ENCODE measurements around the gene COL5A2.

COL5A2 gene

DNA sequence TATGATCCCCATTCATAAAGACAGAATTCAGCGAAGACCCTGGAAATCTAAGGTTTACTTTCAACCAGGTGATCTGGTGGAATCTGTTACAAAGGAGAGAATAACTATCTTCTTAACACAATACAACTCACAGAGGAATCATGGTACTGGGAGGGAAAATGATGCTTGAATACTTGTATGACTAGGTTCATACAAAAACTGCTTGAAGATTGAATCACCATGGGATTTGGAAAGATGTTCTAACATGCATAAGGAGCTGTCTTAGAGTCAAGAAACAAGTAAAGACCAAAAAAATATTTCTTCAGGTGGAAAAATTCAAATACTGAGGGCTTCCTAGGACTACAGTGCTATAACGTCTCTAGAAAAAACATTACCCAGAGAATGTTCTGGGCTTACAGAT lies 32.2 kb downstream of the COL5A2 start:
- Histone ChIP-seq H3K9ac (ENCODE audit: low read depth, low read length, poor library complexity, severe bottlenecking) (no peak overlapping the region), H3K9me3 (ENCODE audit: insufficient read depth, low read depth, low read length) (no peaks in the 10 kb centered on the region), H3K27me3 (ENCODE audit: insufficient read depth, low read length, poor library complexity, severe bottlenecking) (no peaks in the 10 kb centered on the region), H3K4me2 (ENCODE audit: low read depth, low read length, poor library complexity, severe bottlenecking) (no peak overlapping the region), H3K36me3 (ENCODE audit: insufficient read depth, low read length) (no peaks in the 10 kb centered on the region), H3K79me2 (ENCODE audit: insufficient read depth, low read length) (no peaks in the 10 kb centered on the region), H3K4me1 (ENCODE audit: insufficient read depth, low read length, poor library complexity, severe bottlenecking) (no peaks in the 10 kb centered on the region), H2AFZ (ENCODE audit: low read length) (no peak overlapping the region), H3K9me2 (replicated peaks; ENCODE audit: low read depth, low read length) (no peaks in the 10 kb centered on the region), H3F3A (ENCODE audit: low read depth) (no peaks in the 10 kb centered on the region), H4K20me1 (ENCODE audit: insufficient read depth, low read length, poor library complexity, severe bottlenecking) (no peaks in the 10 kb centered on the region), H3K4me3 (ENCODE audit: low read length, poor library complexity, severe bottlenecking) (no peak overlapping the region)
- no peak for TF ChIP-seq EZH2phosphoT487 (IDR thresholded peaks at IDR 0.05; ENCODE audit: borderline replicate concordance)
- TF ChIP-seq, protein P1, sequence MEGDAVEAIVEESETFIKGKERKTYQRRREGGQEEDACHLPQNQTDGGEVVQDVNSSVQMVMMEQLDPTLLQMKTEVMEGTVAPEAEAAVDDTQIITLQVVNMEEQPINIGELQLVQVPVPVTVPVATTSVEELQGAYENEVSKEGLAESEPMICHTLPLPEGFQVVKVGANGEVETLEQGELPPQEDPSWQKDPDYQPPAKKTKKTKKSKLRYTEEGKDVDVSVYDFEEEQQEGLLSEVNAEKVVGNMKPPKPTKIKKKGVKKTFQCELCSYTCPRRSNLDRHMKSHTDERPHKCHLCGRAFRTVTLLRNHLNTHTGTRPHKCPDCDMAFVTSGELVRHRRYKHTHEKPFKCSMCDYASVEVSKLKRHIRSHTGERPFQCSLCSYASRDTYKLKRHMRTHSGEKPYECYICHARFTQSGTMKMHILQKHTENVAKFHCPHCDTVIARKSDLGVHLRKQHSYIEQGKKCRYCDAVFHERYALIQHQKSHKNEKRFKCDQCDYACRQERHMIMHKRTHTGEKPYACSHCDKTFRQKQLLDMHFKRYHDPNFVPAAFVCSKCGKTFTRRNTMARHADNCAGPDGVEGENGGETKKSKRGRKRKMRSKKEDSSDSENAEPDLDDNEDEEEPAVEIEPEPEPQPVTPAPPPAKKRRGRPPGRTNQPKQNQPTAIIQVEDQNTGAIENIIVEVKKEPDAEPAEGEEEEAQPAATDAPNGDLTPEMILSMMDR (conservative IDR thresholded peaks at IDR 0.05; ENCODE audit: low read length) = no peak

DNA sequence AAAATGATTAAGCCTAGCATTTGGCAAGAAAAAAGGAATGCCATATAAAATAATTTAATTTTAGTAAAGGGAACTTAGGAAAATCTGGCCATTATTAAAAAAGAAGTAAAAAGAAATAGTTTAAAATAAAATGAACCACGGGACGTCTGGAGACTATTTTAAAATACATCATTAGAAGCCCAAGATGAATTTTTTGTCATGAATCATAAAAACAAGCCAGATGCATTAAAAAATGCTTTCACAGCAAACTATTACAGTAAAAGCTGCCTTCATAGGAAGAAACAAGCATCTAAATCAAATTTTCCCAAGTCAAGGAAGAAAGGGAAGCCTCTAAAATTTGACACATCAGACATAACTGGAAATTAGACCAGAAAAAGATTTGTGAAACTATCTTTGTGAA lies 33.0 kb downstream of the COL5A2 start:
- Histone ChIP-seq H3K27me3 (ENCODE audit: insufficient read depth, low read length, poor library complexity, severe bottlenecking) (no peaks in the 10 kb centered on the region), H3K4me3 (ENCODE audit: low read length, poor library complexity, severe bottlenecking) (no peak overlapping the region), H3K9me2 (replicated peaks; ENCODE audit: low read depth, low read length) (no peaks in the 10 kb centered on the region), H3K36me3 (ENCODE audit: insufficient read depth, low read length) (no peaks in the 10 kb centered on the region), H3K9me3 (ENCODE audit: insufficient read depth, low read depth, low read length) (no peaks in the 10 kb centered on the region), H3K9ac (ENCODE audit: low read depth, low read length, poor library complexity, severe bottlenecking) (no peak overlapping the region), H3F3A (ENCODE audit: low read depth) (no peaks in the 10 kb centered on the region), H4K20me1 (ENCODE audit: insufficient read depth, low read length, poor library complexity, severe bottlenecking) (no peaks in the 10 kb centered on the region), H3K4me1 (ENCODE audit: insufficient read depth, low read length, poor library complexity, severe bottlenecking) (no peaks in the 10 kb centered on the region), H3K4me2 (ENCODE audit: low read depth, low read length, poor library complexity, severe bottlenecking) (no peak overlapping the region), H2AFZ (ENCODE audit: low read length) (no peak overlapping the region), H3K79me2 (ENCODE audit: insufficient read depth, low read length) (no peaks in the 10 kb centered on the region)
- TF ChIP-seq, protein P1 (conservative IDR thresholded peaks at IDR 0.05; ENCODE audit: low read length) = no peak
- TF ChIP-seq EZH2phosphoT487 (IDR thresholded peaks at IDR 0.05; ENCODE audit: borderline replicate concordance) = no peak

DNA sequence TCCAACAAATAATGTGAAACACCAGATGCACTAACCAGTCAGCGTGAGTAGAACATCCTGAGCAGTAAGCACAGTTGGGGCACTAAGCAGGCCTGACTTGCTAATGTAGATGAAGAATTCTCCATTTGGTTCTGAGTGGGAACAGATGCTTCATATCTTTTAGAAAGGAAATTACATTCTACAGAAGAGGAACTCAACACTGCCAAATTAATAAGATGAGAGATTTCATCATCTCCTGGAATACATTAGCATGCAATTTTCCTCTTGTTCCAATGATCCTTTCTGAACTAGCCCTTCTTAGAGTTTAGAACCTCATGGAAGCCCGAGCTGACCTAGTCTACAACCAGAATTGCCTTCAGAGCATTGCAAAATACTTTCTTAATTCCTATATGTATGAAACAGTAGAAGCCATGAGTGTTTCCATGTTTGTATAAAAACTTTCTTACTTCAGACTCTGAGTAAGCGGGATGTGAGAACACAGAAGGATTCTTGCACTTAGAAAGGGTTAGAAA lies 34.8 kb downstream of the COL5A2 start:
- no peaks in the 10 kb centered on the region for H3K79me2 ChIP-seq (ENCODE audit: insufficient read depth, low read length)
- H3K4me1 ChIP-seq (ENCODE audit: insufficient read depth, low read length, poor library complexity, severe bottlenecking) = no peaks in the 10 kb centered on the region
- no peaks in the 10 kb centered on the region for H3K9me2 ChIP-seq (replicated peaks; ENCODE audit: low read depth, low read length)
- no peaks in the 10 kb centered on the region for H3K27me3 ChIP-seq (ENCODE audit: insufficient read depth, low read length, poor library complexity, severe bottlenecking)
- no peaks in the 10 kb centered on the region for H3K36me3 ChIP-seq (ENCODE audit: insufficient read depth, low read length)
- H2AFZ ChIP-seq (ENCODE audit: low read length) = no peak overlapping the region
- no peaks in the 10 kb centered on the region for H4K20me1 ChIP-seq (ENCODE audit: insufficient read depth, low read length, poor library complexity, severe bottlenecking)
- no peak overlapping the region for H3K9ac ChIP-seq (ENCODE audit: low read depth, low read length, poor library complexity, severe bottlenecking)
- no peak overlapping the region for H3K4me3 ChIP-seq (ENCODE audit: low read length, poor library complexity, severe bottlenecking)
- no peak overlapping the region for H3K4me2 ChIP-seq (ENCODE audit: low read depth, low read length, poor library complexity, severe bottlenecking)
- no peaks in the 10 kb centered on the region for H3K9me3 ChIP-seq (ENCODE audit: insufficient read depth, low read depth, low read length)
- H3F3A ChIP-seq (ENCODE audit: low read depth) = no peaks in the 10 kb centered on the region
- no peak for TF ChIP-seq EZH2phosphoT487 (IDR thresholded peaks at IDR 0.05; ENCODE audit: borderline replicate concordance)
- TF ChIP-seq, protein P1 (conservative IDR thresholded peaks at IDR 0.05; ENCODE audit: low read length) = no peak
